Nephron (organoid): ENCODE results near the gene IFT172.

Experiments used
- H3K27ac Mint-ChIP-seq, 3 experiments: 2 replicates each; pipeline ENCODE4 v1.8.0; 2020; ENCODE audit warnings: mixed read lengths in 3 of 3, mild to moderate bottlenecking in 2 of 3, moderate library complexity in 1 of 3
- H3K27me3 Mint-ChIP-seq: 2 replicates; pipeline ENCODE4 v1.8.0; 2021; ENCODE audit warnings: low read depth, mild to moderate bottlenecking, moderate library complexity, mixed read lengths
- H3K36me3 Mint-ChIP-seq: 2 replicates; pipeline ENCODE4 v1.8.0; 2020; ENCODE audit warnings: low read depth, mixed read lengths
- H3K4me1 Mint-ChIP-seq: 2 replicates; pipeline ENCODE4 v1.8.0; 2020; ENCODE audit warnings: mixed read lengths
- H3K4me3 Mint-ChIP-seq, 3 experiments: 2 replicates each; pipeline ENCODE4 v1.8.0; 2020; ENCODE audit warnings: mild to moderate bottlenecking in 3 of 3, mixed read lengths in 3 of 3, moderate library complexity in 2 of 3
- H3K9me3 Mint-ChIP-seq: 2 replicates; pipeline ENCODE4 v1.8.0; 2020; ENCODE audit warnings: mixed read lengths
- TF ChIP-seq, protein P1 (sequence below), 3 experiments: fragments of 200-600 bp; sonication (generic); IDR thresholded peaks; one replicate each; pipeline ENCODE4 v1.5.0; 2021; ENCODE audit warnings: antibody characterized with exemption in 3 of 3; ENCODE audit not compliant: unreplicated experiment in 3 of 3

IFT172 gene

DNA sequence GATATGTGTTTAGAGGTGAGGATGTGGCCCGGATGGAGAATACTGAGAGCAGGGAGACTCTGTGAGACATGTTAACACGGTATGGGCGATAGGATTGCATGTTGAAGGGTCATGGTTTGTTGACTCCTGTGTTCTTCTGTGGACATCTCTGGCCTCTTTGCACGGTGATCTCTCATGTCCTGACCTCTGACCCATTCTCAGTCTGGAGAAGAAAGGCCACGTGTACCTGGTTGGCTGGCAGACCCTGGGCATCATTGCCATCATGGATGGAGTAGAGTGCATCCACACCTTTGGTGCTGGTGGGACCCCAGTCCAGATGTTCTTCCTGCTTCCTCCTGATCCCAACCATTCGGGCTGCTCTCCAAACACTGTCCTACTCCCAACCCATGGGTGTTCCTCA lies 17.0 kb upstream of the IFT172 start:
- TF ChIP-seq, protein P1, sequence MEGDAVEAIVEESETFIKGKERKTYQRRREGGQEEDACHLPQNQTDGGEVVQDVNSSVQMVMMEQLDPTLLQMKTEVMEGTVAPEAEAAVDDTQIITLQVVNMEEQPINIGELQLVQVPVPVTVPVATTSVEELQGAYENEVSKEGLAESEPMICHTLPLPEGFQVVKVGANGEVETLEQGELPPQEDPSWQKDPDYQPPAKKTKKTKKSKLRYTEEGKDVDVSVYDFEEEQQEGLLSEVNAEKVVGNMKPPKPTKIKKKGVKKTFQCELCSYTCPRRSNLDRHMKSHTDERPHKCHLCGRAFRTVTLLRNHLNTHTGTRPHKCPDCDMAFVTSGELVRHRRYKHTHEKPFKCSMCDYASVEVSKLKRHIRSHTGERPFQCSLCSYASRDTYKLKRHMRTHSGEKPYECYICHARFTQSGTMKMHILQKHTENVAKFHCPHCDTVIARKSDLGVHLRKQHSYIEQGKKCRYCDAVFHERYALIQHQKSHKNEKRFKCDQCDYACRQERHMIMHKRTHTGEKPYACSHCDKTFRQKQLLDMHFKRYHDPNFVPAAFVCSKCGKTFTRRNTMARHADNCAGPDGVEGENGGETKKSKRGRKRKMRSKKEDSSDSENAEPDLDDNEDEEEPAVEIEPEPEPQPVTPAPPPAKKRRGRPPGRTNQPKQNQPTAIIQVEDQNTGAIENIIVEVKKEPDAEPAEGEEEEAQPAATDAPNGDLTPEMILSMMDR (IDR thresholded peaks at IDR 0.05; ENCODE audit: unreplicated experiment in 3 of 3), result no peak

DNA sequence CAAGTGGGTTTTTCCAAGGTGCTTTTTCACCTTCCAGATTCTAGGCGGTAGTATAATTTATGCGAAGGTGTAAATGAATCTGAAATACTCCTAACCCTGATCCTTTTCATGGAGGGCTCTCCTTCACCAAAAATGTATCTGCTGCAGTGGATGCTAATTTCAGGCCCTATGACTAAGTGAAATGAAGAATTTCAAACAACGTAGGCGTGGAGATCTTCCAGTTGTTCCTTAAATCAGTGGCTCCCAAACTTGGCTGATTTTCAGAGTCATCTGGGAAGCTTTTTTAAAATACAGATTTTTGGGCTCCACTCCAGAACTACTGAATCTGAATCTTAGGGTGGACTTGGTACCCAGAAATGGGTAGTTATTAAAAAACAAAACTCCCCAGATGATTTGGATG lies 12.6 kb upstream of the IFT172 start:
- no peaks in the 10 kb centered on the region for H3K36me3 Mint-ChIP-seq
- H3K9me3 Mint-ChIP-seq, result no peaks in the 10 kb centered on the region
- TF ChIP-seq, protein P1 (IDR thresholded peaks at IDR 0.05; ENCODE audit: unreplicated experiment in 3 of 3), result no peak
- no peaks in the 10 kb centered on the region for H3K4me1 Mint-ChIP-seq
- peaks cover 22% of the 10 kb centered on the region for H3K27me3 Mint-ChIP-seq
- no peak overlapping the region for H3K27ac Mint-ChIP-seq
- no peak overlapping the region for H3K4me3 Mint-ChIP-seq

More for the DNA sequence above, 17.0 kb upstream of the IFT172 start:
- Mint-ChIP-seq H3K36me3 (no peaks in the 10 kb centered on the region), H3K27me3 (peaks cover 4% of the 10 kb centered on the region), H3K27ac (no peak overlapping the region), H3K9me3 (no peaks in the 10 kb centered on the region), H3K4me1 (no peaks in the 10 kb centered on the region), H3K4me3 (no peak overlapping the region)

DNA sequence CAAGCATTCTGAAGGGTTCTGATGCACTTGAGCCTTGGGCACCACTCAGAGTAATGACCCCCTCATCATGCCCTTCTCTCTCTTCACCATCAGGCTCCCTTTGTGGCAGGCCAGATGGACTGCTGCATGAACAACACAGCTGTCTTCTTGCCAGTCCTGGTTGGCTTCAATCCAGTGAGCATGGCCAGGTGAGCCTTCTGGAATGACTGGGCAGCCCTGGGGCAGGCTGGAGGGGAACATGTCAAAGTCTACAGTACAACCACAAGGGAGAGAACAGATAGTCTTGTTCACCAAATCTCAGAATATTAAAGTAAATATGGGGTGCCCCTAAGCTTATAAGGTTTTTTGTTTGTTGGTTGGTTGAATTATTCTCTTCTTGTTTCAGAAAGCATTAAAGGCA lies 11.5 kb upstream of the IFT172 start:
- TF ChIP-seq, protein P1 (IDR thresholded peaks at IDR 0.05; ENCODE audit: unreplicated experiment in 3 of 3), result no peak
- H3K9me3 Mint-ChIP-seq, result no peaks in the 10 kb centered on the region
- H3K4me3 Mint-ChIP-seq, result no peak overlapping the region
- H3K36me3 Mint-ChIP-seq, result no peaks in the 10 kb centered on the region
- no peaks in the 10 kb centered on the region for H3K4me1 Mint-ChIP-seq
- H3K27ac Mint-ChIP-seq, result no peak overlapping the region
- peaks cover 29% of the 10 kb centered on the region for H3K27me3 Mint-ChIP-seq

DNA sequence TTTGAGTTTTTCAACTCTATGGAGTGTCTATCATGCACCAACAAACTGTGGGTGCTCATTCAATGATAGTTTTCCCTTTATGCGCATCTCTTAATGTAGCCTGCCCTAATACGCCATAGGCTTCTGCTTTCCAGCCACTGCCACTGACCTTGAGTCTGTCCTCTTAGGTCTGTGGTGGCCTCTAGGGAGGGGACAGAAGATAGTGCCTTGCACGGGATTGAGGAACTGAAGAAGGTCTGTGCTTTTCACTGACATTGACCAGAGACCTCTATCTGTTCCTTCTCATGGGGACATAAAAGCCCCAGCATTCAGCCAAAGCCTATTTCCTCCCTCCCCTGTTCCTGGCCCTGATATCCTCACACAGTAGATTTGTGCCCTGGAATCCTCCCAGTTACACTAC lies 9.4 kb upstream of the IFT172 start:
- Mint-ChIP-seq H3K9me3 (no peaks in the 10 kb centered on the region), H3K36me3 (no peaks in the 10 kb centered on the region), H3K27me3 (peaks cover 39% of the 10 kb centered on the region), H3K27ac (no peak overlapping the region), H3K4me1 (peaks cover 7% of the 10 kb centered on the region), H3K4me3 (peak overlapping the region in 1 of 3 experiments; percentile 6)
- TF ChIP-seq, protein P1 (IDR thresholded peaks at IDR 0.05; ENCODE audit: unreplicated experiment in 3 of 3), result no peak

DNA sequence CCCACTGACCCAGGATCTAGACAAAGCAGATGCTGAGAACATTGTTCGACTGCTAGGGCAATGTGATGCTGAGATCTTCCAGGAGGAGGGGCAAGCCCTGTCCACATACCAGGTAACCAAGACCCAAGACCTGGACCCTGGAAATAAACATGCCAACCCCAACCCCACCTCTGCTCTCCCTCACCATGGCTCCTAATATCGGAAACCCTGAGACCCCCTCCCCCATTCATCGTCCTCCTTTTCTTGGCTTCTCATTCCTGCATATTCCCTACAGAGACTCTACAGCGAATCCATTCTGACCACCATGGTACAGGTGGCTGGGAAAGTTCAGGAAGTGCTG lies 7.7 kb upstream of the IFT172 start:
- H3K9me3 Mint-ChIP-seq, result no peaks in the 10 kb centered on the region
- H3K27me3 Mint-ChIP-seq, result peaks cover 42% of the 10 kb centered on the region
- TF ChIP-seq, protein P1 (IDR thresholded peaks at IDR 0.05; ENCODE audit: unreplicated experiment in 3 of 3), result no peak
- no peak overlapping the region for H3K27ac Mint-ChIP-seq
- peaks cover 7% of the 10 kb centered on the region for H3K4me1 Mint-ChIP-seq
- peak overlapping the region; percentile 53 to 68 (median 65) for H3K4me3 Mint-ChIP-seq
- H3K36me3 Mint-ChIP-seq, result no peaks in the 10 kb centered on the region

DNA sequence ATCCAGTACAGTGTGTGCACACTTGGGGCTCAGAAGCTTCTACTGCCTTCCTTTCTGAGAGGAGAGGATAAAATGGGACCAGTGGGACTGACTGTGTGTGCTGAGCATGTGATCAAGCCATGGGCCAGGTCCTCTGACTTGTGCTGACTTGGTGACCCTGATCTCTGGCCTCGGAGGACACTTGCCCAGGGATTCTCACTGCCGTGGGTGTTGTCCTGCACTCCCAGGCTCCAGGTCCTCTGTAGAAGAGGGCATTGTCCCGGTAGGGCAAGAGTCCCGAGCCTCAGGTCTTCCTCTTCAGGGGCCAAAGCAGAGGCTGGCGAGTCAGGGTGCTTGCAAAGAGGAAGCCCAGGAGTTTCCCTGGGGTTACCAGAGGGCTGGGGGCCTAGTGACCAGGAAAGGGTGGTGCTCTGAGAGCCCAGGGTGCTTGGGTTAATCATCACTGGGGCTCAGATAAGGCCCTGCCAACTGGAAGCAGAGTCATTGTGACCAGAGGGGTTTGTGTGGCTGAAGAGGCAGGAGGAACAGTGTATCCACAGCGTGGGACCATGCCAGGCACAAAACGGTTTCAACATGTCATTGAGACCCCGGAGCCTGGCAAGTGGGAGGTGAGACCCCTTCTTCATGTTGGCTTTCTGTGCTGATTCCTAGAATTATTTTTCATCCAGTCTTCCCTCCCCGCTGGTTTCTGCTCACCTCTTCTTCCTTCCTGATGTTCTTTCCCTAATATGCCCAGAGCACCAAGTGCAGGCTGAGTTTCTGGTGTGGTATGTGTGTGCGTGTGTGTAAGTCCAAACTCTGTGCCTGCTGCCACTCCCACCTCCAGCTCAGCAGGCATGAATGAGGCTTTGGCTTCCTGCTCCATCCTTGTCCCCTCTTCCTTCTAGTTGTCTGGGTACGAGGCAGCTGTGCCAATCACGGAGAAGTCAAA lies 7.1 kb upstream of the IFT172 start, which contains the start of gene GCKR:
Gene GCKR, plus strand, starts transcription at position 483 of the 931 bp plus-strand sequence. Its CDS starts 66 bp downstream, at position 549.
- no peak within 1 kb of the TSS for H3K27ac Mint-ChIP-seq
- TF ChIP-seq, protein P1 (IDR thresholded peaks at IDR 0.05; ENCODE audit: unreplicated experiment in 3 of 3), result no peak

More for the DNA sequence above, 7.1 kb upstream of the IFT172 start, which contains the start of gene GCKR:
- Mint-ChIP-seq H3K4me3 (peak within 1 kb of the TSS; percentile 89 to 96 (median 92)), H3K36me3 (no peaks in the 10 kb centered on the region), H3K27me3 (peaks cover 42% of the 10 kb centered on the region), H3K9me3 (no peaks in the 10 kb centered on the region), H3K4me1 (peaks cover 7% of the 10 kb centered on the region)
